GM19468 (cell line): Measurements from ENCODE around the gene S100A11.

Experiments
- ATAC-seq: cut with Tn5 transposase; IDR thresholded peaks from one replicate; pipeline ENCODE4 v1.9.1; 2021; ENCODE audit warnings: mild to moderate bottlenecking, moderate library complexity, moderate number of reproducible peaks; ENCODE audit not compliant: unreplicated experiment; ENCODE audit errors: extremely low read depth

The S100A11 gene

DNA sequence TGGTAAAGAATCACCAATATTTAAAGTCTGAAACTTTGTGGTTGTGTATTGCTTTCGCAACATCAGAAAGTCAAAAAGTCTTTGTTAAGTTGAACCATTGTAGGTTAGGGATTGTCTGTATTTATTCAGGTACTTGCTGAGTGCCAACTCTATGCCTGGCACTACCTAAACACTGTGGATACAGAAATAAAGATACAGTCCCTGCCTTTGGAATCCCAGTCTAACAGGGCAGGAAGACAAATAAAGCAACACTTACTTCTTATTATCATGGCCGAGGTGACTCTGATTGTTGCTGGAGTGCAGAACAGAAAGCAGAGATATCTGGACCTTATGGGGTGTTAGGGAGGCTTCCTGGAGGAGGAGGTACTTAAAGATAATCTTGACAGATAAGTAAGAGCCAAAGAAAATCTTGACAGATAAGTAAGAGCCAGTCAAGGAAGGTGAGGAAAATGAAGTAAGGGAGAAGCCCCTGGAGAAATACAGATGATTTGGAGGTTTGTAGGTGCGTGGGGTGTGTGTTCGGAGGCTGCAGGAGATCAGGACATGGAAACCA, 31.4 kb downstream of the S100A11 start:
- no peak for ATAC-seq

- ATAC-seq: no peak
Measured at GRCh38 chr1:152003846-152004442, 32.9 kb downstream of the S100A11 start.

DNA sequence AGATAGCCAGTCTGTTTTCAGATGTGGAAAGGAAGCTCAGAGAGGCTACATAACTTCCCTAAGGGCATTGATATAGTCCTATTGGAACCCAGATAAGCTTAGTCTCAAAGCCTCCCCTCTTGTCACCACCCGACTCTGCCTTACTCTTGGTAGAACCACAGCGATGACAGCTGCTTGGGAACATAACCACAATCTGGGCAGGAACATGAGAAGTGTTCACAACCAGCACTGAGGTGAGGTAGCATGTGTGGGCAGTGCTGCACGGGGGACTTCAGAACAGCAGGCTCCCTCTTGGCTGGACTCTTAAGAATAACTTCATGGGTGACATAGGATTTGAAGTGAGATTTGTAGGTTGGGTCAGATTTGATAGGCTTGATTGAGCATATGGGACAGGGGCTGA, 33.8 kb downstream of the S100A11 start:
- no peak for ATAC-seq

GRCh38 chr1:152001631-152002584, 34.9 kb downstream of the S100A11 start:
- ATAC-seq: no peak

DNA sequence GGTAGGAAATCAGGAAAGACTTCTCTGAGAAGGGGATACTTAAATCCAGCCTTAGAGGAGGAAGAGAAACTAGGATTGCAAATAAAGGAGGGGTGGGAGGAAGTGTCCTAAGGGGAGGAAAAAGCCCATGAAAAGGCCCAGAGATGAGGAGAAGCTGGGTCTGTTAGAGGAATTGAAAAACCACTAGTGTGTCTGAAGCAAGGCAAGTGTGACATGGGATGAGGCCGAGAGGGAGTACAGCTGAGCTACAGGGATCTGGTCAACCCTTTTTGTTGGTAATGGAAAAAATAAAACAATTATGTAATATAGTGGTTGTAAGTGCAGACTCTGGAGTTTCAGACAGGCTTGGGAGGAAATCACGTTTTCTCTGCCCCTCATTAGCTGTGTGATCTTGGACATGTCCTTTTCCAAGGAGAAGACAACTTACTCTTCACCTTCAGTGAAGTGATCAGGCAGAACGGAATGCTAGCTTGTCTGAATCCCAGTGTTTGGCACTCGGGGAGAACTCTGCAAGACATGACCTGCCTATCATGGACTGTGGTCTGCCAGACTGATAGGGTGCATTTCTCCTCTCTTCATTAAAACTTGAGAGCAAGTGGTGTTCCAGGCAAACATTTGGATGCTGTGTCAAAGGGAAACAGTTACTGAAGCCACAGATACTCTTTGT, 35.7 kb downstream of the S100A11 start:
- no peak for ATAC-seq

DNA sequence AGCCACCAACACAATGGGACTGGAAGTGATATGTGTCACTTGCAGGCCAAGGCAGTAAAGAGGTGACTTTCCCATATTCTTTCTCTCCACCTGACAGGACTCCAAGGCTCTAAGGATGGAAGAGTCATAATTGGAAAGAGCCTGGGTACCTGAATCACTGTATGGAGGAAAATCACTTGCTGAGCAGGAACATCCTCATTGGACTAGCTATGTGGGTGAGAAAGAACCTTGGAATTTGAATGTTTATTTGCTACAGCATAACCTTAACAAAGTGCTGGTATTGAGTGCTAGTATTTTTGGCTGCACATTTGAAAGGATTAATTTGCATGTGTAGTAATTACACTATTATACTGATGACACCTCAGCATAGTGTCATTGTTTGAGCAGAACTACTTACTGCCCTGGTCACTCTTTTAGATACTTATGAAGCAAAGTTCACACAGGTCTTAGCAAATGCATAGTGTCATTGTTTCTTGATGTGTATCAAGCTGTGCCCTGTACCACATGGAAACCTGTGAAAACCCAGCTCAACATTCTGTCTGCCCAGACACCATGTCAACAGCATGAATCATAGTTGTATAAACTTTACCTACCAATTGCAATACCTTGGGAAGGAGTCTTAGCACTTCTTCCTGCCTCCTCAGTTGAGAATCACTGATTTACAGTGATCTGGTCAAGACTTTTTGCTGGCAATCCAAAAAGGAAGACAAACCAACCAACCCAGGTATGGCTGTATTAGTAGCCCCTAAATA, 38.0 kb downstream of the S100A11 start:
- no peak for ATAC-seq

DNA sequence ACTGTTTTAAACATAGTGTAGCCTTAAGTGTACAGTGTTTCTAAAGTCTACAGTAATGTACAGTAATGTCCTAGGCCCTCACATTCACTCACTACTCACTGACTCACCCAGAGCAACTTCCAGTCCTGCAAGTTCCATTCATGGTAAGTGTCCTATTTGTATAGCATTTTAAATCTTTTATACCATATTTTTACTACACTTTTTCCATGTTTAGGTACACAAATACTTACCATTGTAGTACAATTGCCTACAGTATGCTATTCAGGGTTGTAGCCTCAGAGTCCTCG, 39.6 kb downstream of the S100A11 start:
- no peak for ATAC-seq

- ATAC-seq: no peak
Measured at GRCh38 chr1:151995774-151996173, 41.0 kb downstream of the S100A11 start.

DNA sequence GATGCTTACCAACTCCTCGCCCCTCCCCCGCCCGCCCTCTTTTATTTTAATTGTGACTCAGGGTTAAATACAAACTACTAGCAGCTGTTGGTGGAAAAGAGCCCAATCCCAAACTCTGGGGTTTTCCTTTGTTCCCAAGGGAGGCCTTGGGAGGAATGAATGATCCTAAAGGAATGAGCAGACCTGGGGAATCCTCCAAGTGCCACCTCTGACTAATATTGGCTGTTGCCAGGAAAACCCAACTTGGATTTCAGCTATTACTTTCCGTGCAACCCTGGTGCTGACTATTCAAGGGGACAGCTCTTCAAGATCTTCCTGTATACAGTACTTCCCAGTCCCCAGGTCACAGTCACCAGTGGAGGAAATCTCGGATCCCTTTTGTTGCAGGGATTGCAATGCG, 41.8 kb downstream of the S100A11 start:
- no peak for ATAC-seq

DNA sequence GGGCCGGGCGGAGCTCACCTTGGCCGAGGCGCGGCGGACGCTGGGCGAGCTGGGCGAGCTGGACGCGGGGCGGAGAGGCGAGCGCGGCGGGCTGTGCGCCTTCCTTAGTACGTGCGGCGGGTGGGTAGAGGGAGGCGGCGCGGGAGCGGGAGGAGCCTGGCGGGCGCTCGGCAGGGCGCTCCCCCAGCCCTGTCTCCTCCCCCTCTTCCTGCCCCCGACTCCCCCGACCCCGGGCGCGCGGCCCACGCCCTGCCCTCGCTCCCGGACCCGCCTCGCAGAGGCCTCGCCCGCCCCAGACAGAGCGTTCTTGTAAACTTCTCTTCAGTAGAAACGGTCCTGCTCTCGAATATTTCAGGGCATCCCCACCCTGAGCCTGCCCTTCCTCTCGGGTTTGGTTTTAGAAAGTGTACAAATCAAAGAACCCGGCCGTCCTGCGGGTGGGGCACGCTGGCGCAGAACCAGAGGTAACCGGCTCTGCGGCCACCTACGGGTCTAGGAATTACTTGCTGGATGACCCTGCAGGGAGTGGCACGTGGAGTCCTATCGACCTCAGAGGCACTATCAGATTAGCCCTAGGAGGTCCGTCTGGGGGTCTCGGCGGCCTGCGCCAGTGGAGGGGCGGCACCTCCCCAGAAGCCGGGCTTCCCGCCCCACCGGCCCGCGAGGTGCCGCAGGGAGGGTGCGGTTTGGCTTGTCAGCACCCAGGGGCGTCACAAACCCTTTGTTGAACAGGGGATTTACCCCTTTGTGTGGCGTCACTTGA, 42.9 kb downstream of the S100A11 start, which contains the start of gene S100A10:
Gene S100A10 (minus strand): TSS at position 126 of the 763 bp plus-strand sequence. CDS start 7,629 bp downstream, outside the sequence.
- no peak for ATAC-seq

- no peak for ATAC-seq
Measured at GRCh38 chr1:151993084-151993733, 43.6 kb downstream of the S100A11 start.

- ATAC-seq: no peak
Measured at GRCh38 chr1:151992303-151993083, 44.3 kb downstream of the S100A11 start.

- no peak for ATAC-seq
Measured at GRCh38 chr1:151991663-151992302, 45.0 kb downstream of the S100A11 start.

GRCh38 chr1:151990856-151991198, 46.0 kb downstream of the S100A11 start:
- ATAC-seq: no peak

DNA sequence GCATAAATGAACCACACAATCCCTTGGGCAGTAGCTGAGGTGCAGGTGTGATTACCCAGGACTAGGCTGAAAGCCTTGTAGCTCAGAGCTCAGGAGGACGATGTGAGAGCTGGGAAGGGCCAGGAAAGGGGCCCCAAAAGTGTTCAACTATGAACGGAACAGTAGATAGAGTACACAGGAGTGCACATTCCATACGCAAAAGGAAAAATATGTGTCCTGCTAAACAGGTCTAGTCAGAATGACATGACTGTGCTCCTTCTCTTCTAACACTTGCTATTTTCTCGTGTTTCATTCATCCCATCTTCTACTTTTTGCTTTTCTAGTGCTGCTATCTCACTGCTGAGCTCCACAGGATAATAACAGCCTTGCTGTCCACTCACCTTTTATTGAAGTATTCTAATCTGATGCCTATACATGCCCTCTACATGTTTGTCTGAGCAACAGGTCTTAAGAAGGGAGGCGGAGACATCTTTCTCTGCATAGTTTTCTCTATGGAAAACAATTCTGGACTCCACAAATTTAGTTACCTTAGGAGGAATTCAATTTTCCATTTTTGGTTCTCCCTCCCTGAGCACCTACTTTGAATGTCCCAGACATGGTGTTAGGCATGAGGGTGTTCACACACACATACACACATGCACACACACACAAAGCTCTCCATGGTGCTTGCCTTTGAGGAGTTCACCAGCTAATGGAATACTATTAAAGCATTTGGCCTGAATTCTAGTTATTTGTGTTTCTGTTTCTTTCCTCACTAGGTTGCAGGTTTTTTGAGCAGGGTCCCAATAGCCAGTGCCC, 46.5 kb downstream of the S100A11 start:
- ATAC-seq: no peak

GRCh38 chr1:151989211-151989862, 47.5 kb downstream of the S100A11 start:
- ATAC-seq: no peak
